Ovary (tissue), 3 donors: ENCODE data around the gene CCSER2.

Experiments
- CTCF ChIP-seq, 3 donors: fragments of 450-650 bp in 2 of 3; fragments of 200-600 bp in 1 of 3; IDR thresholded peaks; one replicate each; pipeline versions ENCODE4 v1.5.1 to v1.8.0; 2016 to 2022; ENCODE audit warnings: antibody characterized with exemption in 3 of 3, mild to moderate bottlenecking in 1 of 3
- EP300 ChIP-seq: sonication (generic); formaldehyde crosslinking; IDR thresholded peaks from one replicate; pipeline ENCODE4 v1.6.1; 2017; ENCODE audit warnings: antibody characterized with exemption
- POLR2A ChIP-seq: fragments of 450-650 bp; IDR thresholded peaks from one replicate; pipeline ENCODE4 v1.6.1; 2017; ENCODE audit warnings: antibody characterized with exemption, mild to moderate bottlenecking, moderate library complexity
- donor health status: DM: no; HTN: no; CAD: no.

GRCh38 chr10:84333864-84334451 lies 5.6 kb downstream of the CCSER2 start:
- TF ChIP-seq CTCF (IDR thresholded peaks at IDR 0.05) (no peak), POLR2A (no peak), EP300 (no peak)
